Lower lobe of right lung (tissue), 2 donors: ENCODE measurements around the gene ATG3. TPM values are rescaled to one million over a fixed set of nuclear protein-coding genes. Genes with fewer than 3 reads are reported as not detected.

Experiments used
- ATAC-seq, 2 donors: fragments of 200-7000 bp; cut with Tn5 transposase; one replicate each; pipeline ENCODE4 v1.9.1; 2020 to 2022; ENCODE audit warnings: mild to moderate bottlenecking in 2 of 2, moderate library complexity in 2 of 2
- DNase-seq: peaks from one replicate; pipeline ENCODE4 v3.0.0-alpha.2; 2020
- H3K27ac ChIP-seq: fragments of 200-600 bp; one replicate; pipeline ENCODE4 v1.8.0; 2022
- H3K27me3 ChIP-seq: fragments of 200-600 bp; one replicate; pipeline ENCODE4 v1.8.0; 2022; ENCODE audit warnings: low read depth
- H3K36me3 ChIP-seq: fragments of 200-600 bp; one replicate; pipeline ENCODE4 v1.8.0; 2022; ENCODE audit warnings: mild to moderate bottlenecking
- H3K4me1 ChIP-seq: fragments of 200-600 bp; one replicate; pipeline ENCODE4 v1.8.0; 2022
- H3K4me3 ChIP-seq: fragments of 200-600 bp; one replicate; pipeline ENCODE4 v1.8.0; 2022; ENCODE audit warnings: mild to moderate bottlenecking
- H3K9me3 ChIP-seq: fragments of 200-600 bp; one replicate; pipeline ENCODE4 v1.8.0; 2022
- intact Hi-C: fragments of 100-400 bp; cut with DNase I; formaldehyde crosslinking; loops from one replicate; pipeline ENCODE4 v1.11.0; 2022
- total RNA-seq: library from RNA; stranded (reverse); fragmentation: NEBNext Ultra II Directional; extraction: Animal tissue kit (Norgen Biotek cat#: 25700); gene quantifications from one replicate; pipeline ENCODE4 v1.2.1, GENCODE V29; 2021
- TF ChIP-seq, protein P1 (sequence below): fragments of 200-600 bp; IDR thresholded peaks from one replicate; pipeline ENCODE4 v1.8.0; 2022; ENCODE audit warnings: antibody characterized with exemption, mild to moderate bottlenecking
- donor health status: DM: no; HTN: yes; CAD: no; lungs with severe emphysema.

ATG3 gene
- total RNA-seq, 1 donor from 2014 or later = 58.4 TPM

DNA sequence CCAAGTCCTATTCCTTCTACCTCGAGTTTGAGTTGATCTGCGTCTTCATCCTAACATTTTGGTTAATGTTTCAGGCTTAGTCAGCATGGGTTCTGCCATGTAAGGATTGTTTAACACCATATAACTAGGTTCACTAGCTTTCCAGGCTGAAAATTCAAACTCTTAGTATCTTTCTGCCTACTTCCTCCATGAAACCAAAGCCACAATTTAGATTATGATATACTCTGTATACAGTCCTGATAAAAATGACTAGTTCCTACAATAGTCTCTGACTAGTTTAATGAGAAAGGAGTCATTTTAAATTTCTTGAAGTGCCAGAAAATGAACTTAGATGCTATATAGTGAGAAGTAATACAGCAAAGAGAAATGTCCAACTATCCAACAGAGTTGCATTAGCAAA is 55.9 kb downstream of the ATG3 start:
- no peaks in the 10 kb centered on the region for H3K27me3 ChIP-seq
- no peak overlapping the region for H3K4me3 ChIP-seq
- no peak overlapping the region for H3K27ac ChIP-seq
- ATAC-seq = no peak
- intact Hi-C loops = no loop called here
- H3K4me1 ChIP-seq = no peaks in the 10 kb centered on the region
- no peaks in the 10 kb centered on the region for H3K9me3 ChIP-seq
- TF ChIP-seq, protein P1, sequence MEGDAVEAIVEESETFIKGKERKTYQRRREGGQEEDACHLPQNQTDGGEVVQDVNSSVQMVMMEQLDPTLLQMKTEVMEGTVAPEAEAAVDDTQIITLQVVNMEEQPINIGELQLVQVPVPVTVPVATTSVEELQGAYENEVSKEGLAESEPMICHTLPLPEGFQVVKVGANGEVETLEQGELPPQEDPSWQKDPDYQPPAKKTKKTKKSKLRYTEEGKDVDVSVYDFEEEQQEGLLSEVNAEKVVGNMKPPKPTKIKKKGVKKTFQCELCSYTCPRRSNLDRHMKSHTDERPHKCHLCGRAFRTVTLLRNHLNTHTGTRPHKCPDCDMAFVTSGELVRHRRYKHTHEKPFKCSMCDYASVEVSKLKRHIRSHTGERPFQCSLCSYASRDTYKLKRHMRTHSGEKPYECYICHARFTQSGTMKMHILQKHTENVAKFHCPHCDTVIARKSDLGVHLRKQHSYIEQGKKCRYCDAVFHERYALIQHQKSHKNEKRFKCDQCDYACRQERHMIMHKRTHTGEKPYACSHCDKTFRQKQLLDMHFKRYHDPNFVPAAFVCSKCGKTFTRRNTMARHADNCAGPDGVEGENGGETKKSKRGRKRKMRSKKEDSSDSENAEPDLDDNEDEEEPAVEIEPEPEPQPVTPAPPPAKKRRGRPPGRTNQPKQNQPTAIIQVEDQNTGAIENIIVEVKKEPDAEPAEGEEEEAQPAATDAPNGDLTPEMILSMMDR = no peak
- no peaks in the 10 kb centered on the region for H3K36me3 ChIP-seq
- no peak for DNase-seq

DNA sequence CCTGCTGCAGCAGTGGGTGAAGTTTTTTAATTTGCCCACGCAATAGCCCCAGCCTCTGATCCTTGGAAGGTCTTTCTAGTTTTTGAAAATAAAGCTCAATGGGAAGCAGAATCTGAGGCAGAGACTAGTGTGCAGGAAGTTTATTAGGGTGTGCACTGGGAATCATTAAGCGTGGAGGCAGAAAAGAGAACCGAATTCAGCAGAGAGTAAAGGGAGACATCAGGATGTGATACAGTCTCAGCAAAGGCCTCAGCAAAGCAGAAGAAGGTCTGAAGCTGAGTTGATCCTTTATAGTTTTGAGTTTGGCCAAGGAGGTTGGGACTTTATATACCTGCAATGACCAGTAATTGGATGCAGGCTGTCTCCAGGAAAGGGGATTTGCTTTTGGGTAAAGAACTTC is 57.6 kb downstream of the ATG3 start:
- Histone ChIP-seq H3K27me3 (no peaks in the 10 kb centered on the region), H3K9me3 (no peaks in the 10 kb centered on the region), H3K4me1 (no peaks in the 10 kb centered on the region), H3K36me3 (no peaks in the 10 kb centered on the region), H3K4me3 (no peak overlapping the region), H3K27ac (no peak overlapping the region)
- TF ChIP-seq, protein P1 = no peak
- DNase-seq (no peak), ATAC-seq (no peak)
- intact Hi-C loops = no loop called here

DNA sequence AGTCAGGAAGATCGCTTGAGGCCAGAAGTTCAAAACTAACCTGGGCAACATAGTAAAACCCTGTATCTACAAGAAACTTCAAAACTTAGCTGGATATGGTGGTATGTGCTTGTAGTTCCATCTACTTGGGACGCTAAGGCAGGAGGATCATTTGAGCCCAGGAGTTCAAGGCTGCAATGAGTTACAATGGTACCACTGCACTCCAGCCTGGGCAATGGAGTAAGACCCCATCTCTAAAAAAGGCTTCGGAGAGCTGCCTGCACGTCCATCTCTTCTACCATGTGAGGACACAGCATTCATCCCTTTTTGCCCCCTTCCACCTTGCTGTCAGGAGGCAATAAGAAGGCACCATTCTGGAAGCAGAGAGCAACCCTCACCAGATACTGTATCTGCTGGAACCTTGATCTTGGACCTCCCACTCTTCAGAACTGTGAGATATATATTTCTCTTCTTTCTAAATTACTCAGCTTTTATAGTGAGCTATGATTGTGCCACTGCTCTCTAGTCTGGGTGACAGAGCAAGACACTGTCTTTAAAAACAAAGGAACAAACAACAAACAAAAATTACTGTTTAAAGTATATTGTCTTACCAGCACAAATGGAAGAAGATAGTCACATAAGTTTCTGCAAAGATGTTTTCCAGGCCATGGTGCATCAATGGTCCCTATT is 58.3 kb downstream of the ATG3 start:
- H3K27me3 ChIP-seq = no peaks in the 10 kb centered on the region

DNA sequence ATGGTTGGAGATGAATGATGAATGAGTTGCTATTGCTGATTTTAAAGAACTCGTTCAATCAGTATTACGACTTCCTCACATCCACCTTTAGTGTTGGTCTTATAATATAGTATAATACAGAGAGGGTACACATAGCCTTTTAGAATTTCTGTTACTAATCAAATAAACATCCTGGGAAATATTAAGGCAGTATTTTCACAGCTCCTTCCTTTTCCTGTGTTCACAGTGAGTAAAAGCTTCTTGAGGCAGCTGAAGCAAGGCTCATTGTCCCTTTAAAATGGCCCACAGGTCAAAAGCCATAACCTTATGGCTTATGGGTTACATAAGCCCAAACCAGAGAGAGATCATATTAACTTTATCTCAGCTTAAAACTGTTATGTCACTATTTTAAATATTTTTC is 61.1 kb downstream of the ATG3 start:
- intact Hi-C loops = no loop called here
- no peak for ATAC-seq
- Histone ChIP-seq H3K27ac (no peak overlapping the region), H3K27me3 (no peaks in the 10 kb centered on the region), H3K36me3 (no peaks in the 10 kb centered on the region), H3K4me3 (no peak overlapping the region), H3K9me3 (no peaks in the 10 kb centered on the region), H3K4me1 (no peaks in the 10 kb centered on the region)
- TF ChIP-seq, protein P1 = no peak
- no peak for DNase-seq

More for the DNA sequence above, 58.3 kb downstream of the ATG3 start:
- Histone ChIP-seq H3K9me3 (no peaks in the 10 kb centered on the region), H3K4me3 (no peak overlapping the region), H3K4me1 (no peaks in the 10 kb centered on the region), H3K36me3 (no peaks in the 10 kb centered on the region), H3K27ac (no peak overlapping the region)
- DNase-seq (no peak), ATAC-seq (no peak)
- intact Hi-C loops = no loop called here
- TF ChIP-seq, protein P1 = no peak

DNA sequence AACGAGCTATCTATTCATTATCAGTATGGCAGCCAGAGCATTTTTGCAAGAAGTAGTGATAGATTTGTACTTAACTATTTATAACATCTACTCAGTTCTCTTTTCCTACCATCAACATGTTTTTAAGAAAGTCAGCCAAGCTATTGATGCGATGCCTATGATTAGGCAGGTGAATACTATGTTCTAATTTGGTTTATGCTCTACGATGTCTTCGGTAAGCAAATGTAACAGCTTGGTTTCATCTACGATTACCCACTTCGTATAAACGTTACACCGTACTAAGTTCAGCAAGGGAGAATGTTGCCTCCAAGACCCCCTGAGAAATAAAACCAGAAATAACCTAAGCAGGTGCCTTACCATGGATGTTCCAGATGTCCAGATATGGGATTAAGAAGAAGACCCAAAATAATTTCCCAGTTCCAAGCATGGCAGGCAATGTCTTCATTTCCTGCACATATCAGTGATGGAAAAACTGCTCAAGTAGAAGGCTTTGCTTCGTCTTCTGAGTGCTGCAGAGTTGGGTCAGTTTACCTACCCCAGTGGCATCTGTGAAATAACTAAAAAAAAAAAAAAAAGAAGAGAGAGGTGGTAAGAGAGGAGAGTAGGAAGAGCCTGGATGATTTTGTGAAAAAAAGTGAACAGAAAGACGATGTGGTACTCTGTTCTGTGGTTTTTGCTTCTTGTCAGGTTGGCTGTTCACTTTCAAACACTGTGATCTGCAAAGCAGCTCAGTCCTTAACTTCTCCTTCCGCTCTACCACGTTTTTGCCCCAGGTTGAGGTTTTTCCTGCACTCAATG is 62.6 kb downstream of the ATG3 start, which contains the start of gene BTLA:
TSS of gene BTLA (minus strand) at position 559 of the 798 bp plus-strand sequence. CDS start at position 445, 114 bp downstream.
- TF ChIP-seq, protein P1 = no peak
- no peaks in the 10 kb centered on the region for H3K4me1 ChIP-seq
- ATAC-seq (no peak), DNase-seq (no peak)
- H3K4me3 ChIP-seq = peak within 1 kb of the TSS; percentile 17
- no peaks in the 10 kb centered on the region for H3K27me3 ChIP-seq
- intact Hi-C loops = no loop called here
- H3K36me3 ChIP-seq = no peaks in the 10 kb centered on the region
- no peaks in the 10 kb centered on the region for H3K9me3 ChIP-seq
- H3K27ac ChIP-seq = no peak within 1 kb of the TSS
